ENCODE results near the gene SLC22A17.

DNA sequence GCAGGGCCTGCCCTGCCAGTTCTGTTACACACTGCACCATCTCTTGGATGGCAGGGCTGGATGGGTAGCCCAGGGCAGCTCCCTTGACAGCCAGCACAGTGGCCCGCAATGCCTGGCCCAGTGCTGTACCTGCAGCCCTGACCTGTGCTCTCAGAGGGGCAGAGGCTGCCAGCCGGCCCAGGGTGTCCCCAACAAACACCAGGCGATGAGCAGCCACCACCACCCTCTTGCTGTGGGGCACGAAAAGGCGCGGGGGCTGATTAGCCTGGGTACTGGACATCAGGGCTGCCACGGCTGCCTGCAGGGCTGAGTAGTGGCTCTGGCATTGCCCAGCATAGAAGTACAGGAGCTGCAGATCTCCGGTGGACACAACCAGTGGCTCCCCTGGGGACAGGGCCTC lies 4.6 kb upstream of the SLC22A17 start:
- TF ChIP-seq, protein P1, sequence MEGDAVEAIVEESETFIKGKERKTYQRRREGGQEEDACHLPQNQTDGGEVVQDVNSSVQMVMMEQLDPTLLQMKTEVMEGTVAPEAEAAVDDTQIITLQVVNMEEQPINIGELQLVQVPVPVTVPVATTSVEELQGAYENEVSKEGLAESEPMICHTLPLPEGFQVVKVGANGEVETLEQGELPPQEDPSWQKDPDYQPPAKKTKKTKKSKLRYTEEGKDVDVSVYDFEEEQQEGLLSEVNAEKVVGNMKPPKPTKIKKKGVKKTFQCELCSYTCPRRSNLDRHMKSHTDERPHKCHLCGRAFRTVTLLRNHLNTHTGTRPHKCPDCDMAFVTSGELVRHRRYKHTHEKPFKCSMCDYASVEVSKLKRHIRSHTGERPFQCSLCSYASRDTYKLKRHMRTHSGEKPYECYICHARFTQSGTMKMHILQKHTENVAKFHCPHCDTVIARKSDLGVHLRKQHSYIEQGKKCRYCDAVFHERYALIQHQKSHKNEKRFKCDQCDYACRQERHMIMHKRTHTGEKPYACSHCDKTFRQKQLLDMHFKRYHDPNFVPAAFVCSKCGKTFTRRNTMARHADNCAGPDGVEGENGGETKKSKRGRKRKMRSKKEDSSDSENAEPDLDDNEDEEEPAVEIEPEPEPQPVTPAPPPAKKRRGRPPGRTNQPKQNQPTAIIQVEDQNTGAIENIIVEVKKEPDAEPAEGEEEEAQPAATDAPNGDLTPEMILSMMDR (IDR thresholded peaks at IDR 0.05), result no peak
- no peak for TF ChIP-seq POLR2A (IDR thresholded peaks at IDR 0.05)

Measured in sigmoid colon (tissue), 3 donors.